GM19468 (cell line): ENCODE measurements around the gene ZBTB45.
"Not testable (repeated sequence)": the region's sequence is repeated elsewhere in the genome, so short reads cannot be mapped to it uniquely, and the experiment has no call there.

Experiments used
- ATAC-seq: cut with Tn5 transposase; IDR thresholded peaks from one replicate; pipeline ENCODE4 v1.9.1; 2021; ENCODE audit warnings: mild to moderate bottlenecking, moderate library complexity, moderate number of reproducible peaks; ENCODE audit not compliant: unreplicated experiment; ENCODE audit errors: extremely low read depth

Gene ZBTB45

DNA sequence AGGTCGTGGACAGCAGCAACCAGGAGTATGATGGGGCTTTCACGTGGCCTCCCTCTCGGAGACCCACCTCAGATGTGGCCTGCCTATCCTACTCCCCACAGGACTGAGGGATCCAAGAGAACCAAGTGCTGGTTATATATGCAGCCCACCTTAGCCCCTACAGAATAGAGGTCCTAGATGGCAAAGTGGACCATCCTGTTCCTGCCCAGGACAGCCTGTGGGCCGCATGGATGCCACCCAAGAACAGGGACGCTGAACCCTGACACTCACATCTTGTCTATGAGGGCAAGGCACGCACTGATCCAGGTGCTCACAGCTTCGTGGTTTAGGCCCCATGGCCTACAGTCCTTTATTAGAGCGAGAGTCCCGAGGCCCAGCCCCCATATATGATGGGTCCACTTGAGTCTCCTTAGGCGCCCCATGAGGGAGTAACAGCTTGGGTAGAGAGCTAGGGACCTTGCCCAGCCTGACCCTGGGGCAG lies 6.4 kb downstream of the ZBTB45 start:
- ATAC-seq, result no peak

- ATAC-seq, result no peak
Measured at GRCh38 chr19:58511353-58512208, 8.0 kb downstream of the ZBTB45 start, which contains the start of gene SLC27A5. SLC27A5 (minus strand) TSS chr19:58511992; CDS start chr19:58511955, 37 bp downstream.

DNA sequence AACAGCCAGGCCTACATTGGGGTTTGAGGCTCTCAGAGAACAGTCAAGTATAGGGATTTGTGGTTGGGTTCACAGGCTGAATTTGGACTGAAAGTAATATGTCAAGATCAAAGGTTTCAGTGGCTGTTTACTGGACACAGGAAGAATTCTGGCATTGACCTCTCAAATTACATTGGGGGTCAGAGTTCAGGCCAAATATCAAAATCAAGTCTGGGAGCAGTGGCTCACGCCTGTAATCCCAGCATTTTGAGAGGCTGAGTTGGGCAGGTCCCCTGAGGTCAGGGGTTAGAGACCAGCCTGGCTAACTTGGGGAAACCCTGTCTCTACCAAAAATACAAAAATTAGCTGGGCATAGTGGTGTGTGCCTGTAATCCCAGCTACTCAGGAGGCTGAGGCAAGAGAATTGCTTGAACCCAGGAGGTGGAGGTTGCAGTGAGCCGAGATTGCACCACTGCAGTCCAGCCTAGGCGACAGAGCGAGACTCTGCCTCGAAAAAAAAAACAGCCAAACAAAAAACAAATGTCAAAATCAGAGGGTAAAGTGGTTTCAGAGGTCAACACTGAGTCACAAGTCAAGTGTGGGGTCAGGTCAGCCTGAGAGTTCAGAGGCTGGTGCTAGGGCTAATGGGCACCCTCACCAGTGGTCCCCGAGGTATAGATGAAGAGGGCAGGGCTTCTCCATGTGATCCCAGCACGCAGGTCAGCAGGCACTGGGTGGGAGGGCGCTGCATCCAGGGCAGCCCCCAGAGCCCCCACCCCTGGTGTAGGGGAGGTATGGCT lies 9.3 kb downstream of the ZBTB45 start:
- ATAC-seq, result no peak

DNA sequence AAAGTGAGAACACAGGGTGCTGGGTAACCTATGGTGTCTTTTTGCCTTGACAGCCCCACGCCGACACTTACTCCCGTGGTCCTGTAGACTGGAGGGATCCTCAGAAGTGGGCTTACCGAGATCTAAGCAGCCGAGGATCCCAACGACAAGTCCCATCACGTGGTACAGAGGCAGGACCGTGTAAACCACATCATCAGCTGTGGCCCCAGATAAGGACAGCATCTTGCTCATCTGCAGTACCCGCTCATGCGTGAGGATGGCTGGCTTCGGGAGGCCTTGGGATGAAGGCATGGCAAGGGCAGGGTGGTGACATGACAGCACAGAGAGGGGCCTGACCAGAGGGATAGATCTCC lies 9.9 kb downstream of the ZBTB45 start:
- no peak for ATAC-seq

DNA sequence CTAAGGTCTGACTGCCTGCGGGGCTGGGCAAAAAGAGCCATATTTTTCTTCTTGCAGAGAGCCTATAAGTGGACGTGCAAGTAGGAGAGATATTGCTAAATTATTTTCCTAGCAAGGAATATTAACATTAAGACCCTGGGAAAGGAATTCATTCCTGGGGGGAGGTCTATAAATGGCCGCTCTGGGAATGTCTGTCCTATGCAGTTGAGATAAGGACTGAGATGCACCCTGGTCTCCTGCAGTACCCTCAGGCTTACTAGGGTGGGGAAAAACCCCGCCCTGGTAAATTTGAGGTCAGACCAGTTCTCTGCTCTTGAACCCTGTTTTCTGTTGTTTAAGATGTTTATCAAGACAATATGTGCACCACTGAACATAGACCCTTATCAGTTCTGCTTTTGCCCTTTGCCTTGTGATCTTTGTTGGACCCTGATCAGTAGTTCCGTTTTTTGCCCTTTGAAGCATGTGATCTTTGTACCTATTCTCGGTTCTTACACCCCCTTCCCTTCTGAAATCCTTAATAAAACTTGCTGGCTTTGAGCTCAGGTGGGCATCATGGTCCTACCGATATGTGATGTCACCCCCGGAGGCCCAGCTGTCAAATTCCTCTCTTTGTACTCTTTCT lies 11.9 kb downstream of the ZBTB45 start:
- not testable (repeated sequence) for ATAC-seq

DNA sequence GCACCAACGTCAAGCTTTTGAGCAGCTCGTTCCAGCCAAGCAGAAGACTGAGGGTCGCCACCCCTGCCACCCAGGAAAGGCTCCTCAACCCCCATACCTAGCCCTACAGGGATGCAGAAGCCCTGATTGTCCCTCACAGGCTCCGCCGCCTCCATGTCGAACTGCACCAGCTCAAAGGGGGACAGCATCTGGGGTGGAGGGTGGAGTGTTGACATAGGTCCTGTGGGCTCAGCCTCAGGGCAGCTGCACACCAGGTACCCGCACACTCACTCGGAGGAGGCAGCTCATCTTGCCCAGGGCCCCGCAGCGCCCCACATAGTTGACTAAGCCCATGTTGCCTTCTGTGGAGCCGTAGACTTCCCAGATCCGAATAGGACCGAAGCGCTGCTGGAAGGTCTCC lies 19.4 kb downstream of the ZBTB45 start:
- no peak for ATAC-seq

DNA sequence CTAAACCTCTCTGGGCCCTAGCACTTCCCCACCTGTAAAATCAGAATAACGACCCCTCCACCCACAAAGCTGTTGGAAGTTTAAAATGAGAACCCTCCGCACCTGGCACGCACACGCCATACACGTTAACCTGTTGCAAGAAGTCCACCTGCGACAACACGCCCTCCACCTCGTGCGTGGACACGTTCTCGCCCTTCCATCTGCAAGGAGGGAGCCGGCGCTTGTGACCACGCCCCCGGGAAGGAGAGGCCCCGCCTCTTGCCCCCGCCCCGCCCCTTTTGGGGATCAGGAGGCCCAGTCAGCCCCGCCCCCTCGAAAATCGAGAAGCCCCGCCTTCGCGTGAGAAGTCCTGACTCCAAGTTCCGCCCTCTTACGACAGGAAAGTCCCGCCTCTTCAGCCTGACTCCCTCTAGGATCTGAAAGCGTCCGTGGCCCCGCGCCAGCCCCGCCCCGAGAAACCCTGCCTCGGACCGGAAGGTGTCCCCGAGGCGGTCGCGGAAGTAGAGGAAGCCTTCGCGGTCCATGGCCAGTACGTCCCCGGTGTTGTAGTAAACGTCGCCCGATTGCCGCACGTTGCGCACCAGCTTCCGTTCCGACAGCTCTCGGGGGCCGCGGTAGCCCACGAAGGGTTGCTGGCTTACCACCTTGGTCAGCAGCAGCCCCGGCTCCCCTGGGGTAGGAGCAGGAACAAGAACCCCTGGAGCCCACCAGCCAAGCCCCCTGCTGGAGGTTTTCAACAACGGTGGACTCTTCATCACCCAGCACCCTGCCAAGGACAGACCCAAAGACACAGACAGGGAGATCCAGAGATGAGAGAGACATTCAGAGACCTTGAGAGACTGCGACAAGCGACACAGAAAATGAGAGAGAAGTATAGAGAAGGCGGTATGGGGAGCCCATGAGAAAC lies 20.3 kb downstream of the ZBTB45 start:
- peak; percentile 76 for ATAC-seq

GRCh38 chr19:58498316-58499020 lies 21.1 kb downstream of the ZBTB45 start:
- no peak for ATAC-seq

GRCh38 chr19:58497634-58498170 lies 21.9 kb downstream of the ZBTB45 start:
- ATAC-seq, result no peak

- ATAC-seq, result no peak
Measured at GRCh38 chr19:58492265-58492664, 27.3 kb downstream of the ZBTB45 start.

- no peak for ATAC-seq
Measured at GRCh38 chr19:58491393-58491792, 28.2 kb downstream of the ZBTB45 start.

DNA sequence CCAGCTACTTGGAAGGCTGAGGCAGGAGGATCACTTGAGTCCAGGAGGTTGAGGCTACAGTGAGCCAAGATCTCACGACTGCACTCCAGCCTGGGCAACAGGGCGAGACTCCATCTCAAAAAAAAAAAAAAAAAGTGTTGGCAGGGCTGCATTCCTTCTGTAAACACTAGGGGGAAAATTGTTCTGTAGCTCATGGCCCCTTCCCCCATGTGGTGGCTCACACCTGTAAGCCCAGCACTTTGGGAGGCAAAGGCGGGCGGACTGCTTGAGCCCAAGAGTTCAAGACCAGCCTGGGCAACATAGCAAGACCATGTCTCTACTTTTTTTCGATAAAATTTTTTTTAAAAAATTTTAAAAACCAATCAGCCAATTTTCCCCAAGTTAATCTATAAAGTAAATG lies 35.3 kb downstream of the ZBTB45 start:
- ATAC-seq, result not testable (repeated sequence)

DNA sequence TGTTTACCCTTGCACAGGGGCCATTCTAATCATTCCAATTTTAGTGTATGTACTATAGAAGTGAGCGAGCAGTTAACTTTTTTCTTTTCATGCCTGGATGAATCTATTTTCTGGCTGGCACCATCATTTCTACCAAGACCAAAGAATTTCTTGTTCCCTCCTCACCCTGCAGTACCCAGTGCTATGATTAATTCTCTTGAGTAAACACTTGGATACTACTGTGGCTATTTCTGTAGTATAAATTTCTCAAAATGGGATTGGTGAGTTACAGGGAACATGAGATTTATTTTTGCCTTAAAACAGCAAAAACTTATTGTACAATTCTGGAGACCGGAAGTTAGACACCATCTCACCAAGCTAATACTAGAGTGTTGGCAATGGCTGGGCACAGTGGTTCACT lies 35.8 kb downstream of the ZBTB45 start:
- no peak for ATAC-seq

- no peak for ATAC-seq
Measured at GRCh38 chr19:58482372-58482771, 37.2 kb downstream of the ZBTB45 start.

DNA sequence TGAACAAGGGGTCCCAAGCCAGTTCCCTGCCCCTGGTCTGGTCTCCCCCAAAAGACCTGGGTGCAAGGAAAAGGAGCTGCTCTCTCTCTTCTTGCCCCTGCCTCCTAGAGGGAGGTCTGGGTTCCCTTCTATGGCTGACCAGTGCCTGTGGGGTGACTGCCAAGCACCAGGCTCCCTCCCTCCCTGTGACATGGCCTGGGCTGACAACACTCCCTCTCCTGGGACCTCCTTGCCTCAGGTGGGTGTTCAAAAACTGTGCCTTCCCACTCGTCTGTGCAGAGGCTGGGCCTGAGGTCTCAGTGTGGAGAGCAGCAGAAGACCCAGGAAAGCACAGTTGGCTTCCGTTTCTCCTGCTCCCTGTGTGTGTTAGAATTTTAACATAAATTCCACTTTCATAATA lies 38.8 kb downstream of the ZBTB45 start:
- no peak for ATAC-seq

DNA sequence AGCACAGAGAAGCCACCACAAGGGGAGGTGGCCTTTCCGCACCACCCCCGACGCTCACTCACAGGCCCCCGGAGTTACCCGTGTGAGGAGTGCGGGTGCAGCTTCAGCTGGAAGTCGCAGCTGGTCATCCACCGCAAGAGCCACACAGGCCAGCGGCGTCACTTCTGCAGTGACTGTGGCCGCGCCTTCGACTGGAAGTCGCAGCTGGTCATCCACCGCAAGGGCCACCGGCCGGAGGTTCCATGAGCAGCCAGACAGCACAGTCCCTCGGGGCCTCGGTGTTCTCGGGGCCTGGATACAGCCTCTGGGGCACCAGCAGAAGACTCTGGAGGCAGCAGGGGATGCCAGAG lies 39.2 kb downstream of the ZBTB45 start:
- no peak for ATAC-seq

GRCh38 chr19:58479736-58480480 lies 39.7 kb downstream of the ZBTB45 start:
- no peak for ATAC-seq

GRCh38 chr19:58479303-58479702 lies 40.3 kb downstream of the ZBTB45 start:
- ATAC-seq, result no peak
